M059J (cell line): Measurements from ENCODE around the gene MAPK8. TPM values are rescaled to one million over a fixed set of nuclear protein-coding genes. Genes with fewer than 3 reads are reported as not detected.
"Not testable (repeated sequence)": the region's sequence is repeated elsewhere in the genome, so short reads cannot be mapped to it uniquely, and the experiment has no call there.

ENCODE experiments used
- DNase-seq: peaks from one replicate; pipeline ENCODE4 v3.0.0-alpha.2; 2012; ENCODE audit warnings: low read depth
- total RNA-seq: library from RNA; depleted of rRNA; stranded (reverse); fragments of >200 nt; shearing (Covaris generic); gene quantifications from 2 replicates; pipeline ENCODE4 v1.2.3, GENCODE V29; 2014

MAPK8 gene
- total RNA-seq, 1 experiment from 2014 or later, result 149 TPM

- no peak for DNase-seq
Observed at GRCh38 chr10:48416584-48417232, 110.2 kb downstream of the MAPK8 start.

DNA sequence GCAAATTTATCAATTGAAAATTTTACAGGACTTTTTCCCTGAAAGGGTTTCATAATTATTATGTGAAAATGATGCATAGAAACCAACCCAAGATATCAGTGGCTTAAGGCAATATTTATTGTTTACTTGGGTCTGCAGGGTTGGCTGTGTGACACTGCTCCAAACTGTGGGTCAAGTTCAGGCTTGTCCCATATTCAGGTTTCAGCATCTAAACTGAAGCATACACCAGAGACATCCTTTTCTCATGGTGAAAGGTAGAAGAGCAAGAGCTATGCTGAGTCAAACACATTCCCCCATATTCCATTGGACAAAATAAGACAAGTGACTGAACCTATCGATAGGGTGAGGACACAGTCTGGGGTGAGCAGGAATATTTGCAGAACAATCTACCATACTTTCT, 110.9 kb downstream of the MAPK8 start:
- no peak for DNase-seq

- DNase-seq, result no peak
Observed at GRCh38 chr10:48418189-48418788, 111.8 kb downstream of the MAPK8 start.

- no peak for DNase-seq
Observed at GRCh38 chr10:48419714-48420113, 113.2 kb downstream of the MAPK8 start.

DNA sequence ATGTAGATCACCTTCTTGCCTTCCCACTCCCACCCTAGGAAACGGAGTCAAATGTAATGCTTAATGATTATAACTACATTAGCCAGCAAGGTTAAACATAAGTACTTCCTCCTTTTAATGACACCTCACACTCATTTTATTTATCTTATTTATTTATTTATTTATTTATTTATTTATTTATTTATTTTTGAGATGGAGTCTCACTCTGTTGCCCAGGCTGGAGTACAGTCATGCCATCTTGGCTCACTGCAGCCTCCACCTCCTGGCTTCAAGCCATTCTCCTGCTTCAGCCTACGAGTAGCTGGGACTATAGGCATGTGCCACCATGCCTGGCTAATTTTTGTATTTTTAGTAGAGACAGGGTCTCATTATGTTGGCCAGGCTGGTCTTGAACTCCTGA, 115.4 kb downstream of the MAPK8 start:
- DNase-seq, result not testable (repeated sequence)

DNA sequence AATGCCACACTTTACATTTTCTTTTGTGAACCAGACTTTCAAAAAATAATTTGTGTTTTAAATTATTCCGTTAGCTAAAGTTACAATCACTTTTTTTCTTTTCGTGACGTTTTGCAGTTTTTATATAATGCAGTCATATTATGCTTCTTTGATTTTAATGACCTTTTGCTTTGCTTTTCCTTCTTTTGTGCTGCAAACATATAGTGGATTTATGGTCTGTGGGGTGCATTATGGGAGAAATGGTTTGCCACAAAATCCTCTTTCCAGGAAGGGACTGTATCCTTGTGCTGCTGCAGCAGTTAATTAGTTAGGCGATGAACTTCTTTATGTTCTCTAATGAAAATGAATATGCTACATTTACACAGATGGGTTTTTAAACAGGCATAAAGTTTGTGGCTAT, 117.4 kb downstream of the MAPK8 start:
- no peak for DNase-seq

DNA sequence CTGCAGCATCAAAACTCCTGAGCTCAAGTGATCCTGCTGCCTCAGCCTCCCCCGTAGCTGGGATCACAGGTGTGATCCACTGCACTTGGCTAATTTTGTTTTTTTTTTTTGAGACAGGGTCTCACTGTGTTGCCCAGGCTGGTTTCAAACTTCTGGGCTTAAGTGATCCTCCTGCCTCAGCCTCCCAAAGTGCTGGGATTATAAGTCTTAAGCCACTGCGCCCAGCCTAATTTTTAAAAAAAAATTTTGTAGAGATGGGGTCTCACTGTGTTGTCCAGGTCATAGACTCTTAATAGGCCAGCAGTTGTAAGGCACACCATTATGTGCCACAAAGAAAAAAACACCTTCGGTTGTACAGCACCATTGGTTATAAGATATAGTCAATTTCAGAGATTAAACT, 122.4 kb downstream of the MAPK8 start:
- DNase-seq, result no peak

DNA sequence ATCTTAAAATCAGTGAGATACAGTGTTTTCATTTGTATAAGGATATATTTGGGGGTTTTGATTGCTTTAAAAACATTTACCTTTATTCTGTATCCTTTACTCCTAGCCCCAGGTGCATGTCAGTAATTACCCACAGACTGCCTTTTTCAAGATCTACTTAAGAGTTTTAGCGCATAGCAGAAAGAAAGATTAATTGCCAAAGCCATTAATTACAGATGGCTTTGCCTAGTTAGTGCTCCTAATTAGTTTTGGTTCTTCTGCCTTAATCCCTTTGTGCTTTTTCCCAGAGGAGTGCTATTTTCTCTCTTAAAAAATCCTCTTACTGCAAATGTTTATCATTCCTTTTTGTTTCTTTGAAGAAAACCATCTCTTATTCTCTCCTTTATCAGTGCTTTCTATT, 122.8 kb downstream of the MAPK8 start:
- no peak for DNase-seq

DNA sequence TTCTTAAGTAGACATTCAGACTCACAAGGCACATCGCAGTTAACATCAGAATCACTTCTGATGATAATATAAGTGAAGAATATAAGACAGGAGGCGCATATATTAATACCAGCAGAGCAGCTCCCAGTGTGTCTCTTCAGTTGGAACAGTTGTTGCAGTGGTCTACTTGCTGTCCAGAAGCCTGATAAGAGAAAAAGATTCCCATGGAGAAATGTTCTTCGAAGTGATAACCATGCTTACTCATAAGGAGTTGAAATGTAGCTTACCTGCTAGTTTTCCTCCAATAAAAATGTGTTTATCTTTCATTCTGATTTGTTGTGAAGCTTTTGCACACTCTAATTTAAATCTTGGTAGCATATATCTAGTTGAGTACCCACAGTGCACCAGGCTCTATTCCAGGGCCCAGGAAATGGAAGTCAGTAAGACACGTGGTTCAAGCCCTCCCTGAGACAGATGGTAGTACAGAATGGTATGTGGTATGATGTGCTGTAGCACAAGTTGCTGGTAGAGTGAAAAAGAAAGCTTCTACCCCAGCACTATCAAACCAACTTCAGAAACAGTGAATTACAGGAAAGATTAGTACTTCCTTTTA, 124.0 kb downstream of the MAPK8 start:
- DNase-seq, result no peak

DNA sequence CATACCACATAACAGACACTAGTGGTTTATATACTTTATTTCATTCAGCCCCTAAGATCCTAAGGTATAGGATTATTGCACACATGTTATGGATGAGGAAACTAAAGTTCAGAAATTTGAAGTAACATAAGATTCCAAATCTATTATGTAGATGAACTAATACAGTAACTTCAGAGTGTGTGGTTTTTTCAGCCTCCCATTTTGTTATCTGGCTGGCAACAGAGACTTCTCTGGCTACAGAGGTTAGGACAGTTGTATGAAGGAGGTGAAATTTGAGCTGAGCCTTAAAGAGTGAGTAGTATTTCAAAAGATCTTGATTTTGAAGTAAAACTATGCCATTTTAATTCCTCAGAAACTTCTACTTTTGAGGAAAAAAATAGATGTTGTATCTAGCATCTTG, 125.4 kb downstream of the MAPK8 start:
- DNase-seq, result no peak

DNA sequence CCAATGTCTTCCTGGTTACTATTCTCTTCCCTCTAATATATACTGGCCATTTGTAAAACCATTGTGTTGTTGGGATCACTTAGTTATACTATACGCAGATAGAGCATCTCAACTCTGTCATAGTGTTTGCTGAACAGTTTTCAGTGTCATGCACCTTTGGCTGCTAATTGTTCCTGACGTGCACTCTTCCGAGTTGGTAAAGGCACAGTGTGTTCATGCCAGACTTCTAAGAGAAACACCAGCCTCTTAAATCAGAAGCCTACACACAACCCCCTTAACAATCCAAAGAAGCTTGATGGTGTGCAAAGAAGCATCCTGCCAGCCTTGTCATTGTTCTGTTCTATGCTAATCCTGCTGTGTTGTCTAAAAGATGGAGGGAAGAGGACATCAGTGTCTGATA, 131.1 kb downstream of the MAPK8 start:
- no peak for DNase-seq

- peak; percentile 79 for DNase-seq
Observed at GRCh38 chr10:48439031-48439430, 132.6 kb downstream of the MAPK8 start.

DNA sequence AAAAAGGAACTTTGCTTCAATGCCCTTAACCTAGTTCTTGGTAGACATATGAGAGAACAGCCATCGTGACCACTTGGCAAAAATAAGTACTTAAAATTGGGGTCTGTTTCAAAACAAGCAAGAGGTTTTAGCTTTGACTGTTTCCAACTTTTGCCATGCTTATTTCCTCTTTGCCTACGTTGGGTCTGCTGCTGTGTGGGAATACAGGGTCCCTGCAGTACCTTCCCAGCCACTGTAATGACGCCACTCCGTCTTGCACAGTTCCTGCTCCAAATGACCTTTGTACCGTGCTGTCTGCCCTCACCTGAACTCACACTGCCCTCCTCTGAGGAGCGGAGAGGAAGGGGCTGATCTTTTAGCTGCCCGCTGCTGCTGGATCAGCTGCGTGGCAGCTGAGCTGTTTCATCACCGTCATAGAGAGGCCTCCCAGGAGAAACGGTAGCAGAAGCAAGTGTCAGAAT, 133.1 kb downstream of the MAPK8 start:
- peak; percentile 40 for DNase-seq

DNA sequence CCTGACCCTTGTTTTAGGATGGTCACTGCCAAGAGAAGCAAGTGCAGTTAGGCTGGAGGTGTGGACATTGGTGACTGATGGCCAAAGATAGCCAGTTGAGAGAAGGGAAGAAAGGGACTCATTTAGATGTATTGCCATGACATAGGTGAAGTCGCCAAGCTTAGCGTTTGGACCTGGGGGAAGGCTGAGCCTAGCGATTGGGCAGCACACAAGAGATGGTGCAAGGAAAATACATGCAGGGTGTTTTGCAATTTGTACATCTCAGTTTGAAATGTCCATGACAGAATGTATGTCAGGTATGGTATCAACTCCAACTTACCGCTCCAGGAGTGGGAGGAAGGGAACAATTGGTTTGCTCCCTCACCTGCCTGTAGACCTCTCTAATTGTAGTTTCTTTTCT, 134.3 kb downstream of the MAPK8 start:
- no peak for DNase-seq

GRCh38 chr10:48442090-48442808, 135.8 kb downstream of the MAPK8 start:
- DNase-seq, result no peak

GRCh38 chr10:48442809-48443177, 136.3 kb downstream of the MAPK8 start:
- no peak for DNase-seq

DNA sequence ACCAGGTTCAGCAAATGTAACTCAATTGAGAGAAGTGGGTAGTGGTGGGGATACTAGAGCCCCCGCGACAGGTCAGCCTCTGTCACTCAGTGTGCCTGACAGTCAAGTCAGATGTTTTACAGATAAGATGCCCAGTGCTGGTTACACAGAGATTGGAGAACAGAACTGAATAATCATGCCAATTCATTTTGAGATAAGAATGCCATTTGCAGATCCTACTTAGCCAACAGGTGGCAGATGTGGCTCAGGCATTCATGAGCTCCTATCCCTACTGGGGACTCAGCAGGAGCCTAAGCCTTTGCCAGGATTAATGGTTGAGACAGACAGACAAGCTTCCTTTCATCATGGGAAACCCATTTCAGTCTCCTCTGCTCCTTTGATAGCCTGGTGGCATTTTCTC, 137.8 kb downstream of the MAPK8 start:
- peak; percentile 57 for DNase-seq

- DNase-seq, result peak; percentile 48
Observed at GRCh38 chr10:48444861-48445841, 138.7 kb downstream of the MAPK8 start.

GRCh38 chr10:48445932-48446331, 139.5 kb downstream of the MAPK8 start:
- no peak for DNase-seq

DNA sequence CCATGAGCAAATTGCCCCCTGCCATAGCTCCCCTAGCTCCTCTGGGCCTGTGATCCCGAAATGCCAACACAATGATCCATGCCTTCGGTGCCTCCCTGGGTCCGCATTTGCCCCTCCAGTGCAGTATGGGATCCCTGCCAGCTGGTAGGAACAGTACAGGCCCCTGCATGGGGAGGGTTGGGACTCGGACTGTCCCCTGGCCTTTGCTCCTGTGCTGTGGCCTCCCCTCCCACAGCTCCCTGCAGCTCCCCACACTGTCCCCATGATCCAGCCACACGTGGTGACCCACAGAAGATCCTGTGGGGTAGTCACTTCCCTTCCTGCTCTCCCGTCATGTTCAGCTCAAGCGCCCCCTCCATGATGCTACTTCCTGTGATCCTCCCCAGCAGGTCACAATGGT, 140.3 kb downstream of the MAPK8 start:
- DNase-seq, result no peak

GRCh38 chr10:48447356-48448215, 141.1 kb downstream of the MAPK8 start:
- DNase-seq, result no peak
